ENCODE data around the gene ANKRD52. TPM values are rescaled to one million over a fixed set of nuclear protein-coding genes. Genes with fewer than 3 reads are reported as not detected.

Gene ANKRD52
- total RNA-seq, 4 donors from 2014 or later = 30.5 to 48.7 (median 36.6) TPM

- H3K36me3 ChIP-seq = no peaks in the 10 kb centered on the region
- no peaks in the 10 kb centered on the region for H3K9me3 ChIP-seq
- H3K4me3 ChIP-seq = no peak overlapping the region
- no peaks in the 10 kb centered on the region for H3K27me3 ChIP-seq
- H3K27ac ChIP-seq = no peak overlapping the region
- no peak for DNase-seq
- TF ChIP-seq POLR2A (IDR thresholded peaks at IDR 0.05) (no peak), CTCF (IDR thresholded peaks at IDR 0.05) (no peak)
- H3K4me1 ChIP-seq = peaks cover 0 to 24% (median 3%) of the 10 kb centered on the region in 4 donors
Observed at GRCh38 chr12:56260921-56261320, 2.7 kb upstream of the ANKRD52 start.

- no peak overlapping the region for H3K4me3 ChIP-seq
- H3K27ac ChIP-seq = no peak overlapping the region
- H3K27me3 ChIP-seq = no peaks in the 10 kb centered on the region
- peaks cover 0 to 5% (median 0%) of the 10 kb centered on the region in 3 donors for H3K36me3 ChIP-seq
- DNase-seq = no peak
- H3K4me1 ChIP-seq = peaks cover 0 to 22% (median 3%) of the 10 kb centered on the region in 4 donors
- TF ChIP-seq POLR2A (IDR thresholded peaks at IDR 0.05) = no peak
- no peak for TF ChIP-seq CTCF (IDR thresholded peaks at IDR 0.05)
- H3K9me3 ChIP-seq = no peaks in the 10 kb centered on the region
Observed at GRCh38 chr12:56260380-56260779, 2.2 kb upstream of the ANKRD52 start.

GRCh38 chr12:56258820-56259183, 618 bp upstream of the ANKRD52 start:
- TF ChIP-seq POLR2A (IDR thresholded peaks at IDR 0.05) (no peak), CTCF (IDR thresholded peaks at IDR 0.05) (no peak)
- DNase-seq = no peak
- Histone ChIP-seq H3K4me1 (peaks cover 0 to 22% (median 3%) of the 10 kb centered on the region in 4 donors), H3K4me3 (peak overlapping the region; percentile 72 to 98 (median 86)), H3K27ac (peak overlapping the region; percentile 79 to 92 (median 85)), H3K9me3 (no peaks in the 10 kb centered on the region), H3K36me3 (peaks cover 0 to 20% (median 0%) of the 10 kb centered on the region in 3 donors), H3K27me3 (no peaks in the 10 kb centered on the region)

GRCh38 chr12:56257491-56258067, 605 bp downstream of the ANKRD52 start:
- peaks cover 0 to 33% (median 0%) of the 10 kb centered on the region in 3 donors for H3K36me3 ChIP-seq
- TF ChIP-seq POLR2A (IDR thresholded peaks at IDR 0.05) (no peak), CTCF (IDR thresholded peaks at IDR 0.05) (no peak)
- peak overlapping the region; percentile 79 to 92 (median 85) for H3K27ac ChIP-seq
- peak overlapping the region; percentile 72 to 98 (median 86) for H3K4me3 ChIP-seq
- peaks cover 0 to 22% (median 3%) of the 10 kb centered on the region in 4 donors for H3K4me1 ChIP-seq
- no peak for DNase-seq
- H3K9me3 ChIP-seq = no peaks in the 10 kb centered on the region
- no peaks in the 10 kb centered on the region for H3K27me3 ChIP-seq

- peaks cover 0 to 22% (median 3%) of the 10 kb centered on the region in 4 donors for H3K4me1 ChIP-seq
- no peaks in the 10 kb centered on the region for H3K27me3 ChIP-seq
- H3K36me3 ChIP-seq = peaks cover 0 to 38% (median 0%) of the 10 kb centered on the region in 3 donors
- no peaks in the 10 kb centered on the region for H3K9me3 ChIP-seq
- peak overlapping the region; percentile 72 to 98 (median 86) for H3K4me3 ChIP-seq
- peak overlapping the region in 1 of 4 donors; percentile 92 for H3K27ac ChIP-seq
- no peak for TF ChIP-seq CTCF (IDR thresholded peaks at IDR 0.05)
- TF ChIP-seq POLR2A (IDR thresholded peaks at IDR 0.05) = no peak
- DNase-seq = no peak
Observed at GRCh38 chr12:56257071-56257470, 1.1 kb downstream of the ANKRD52 start.

All from Peyer's patch (tissue), 4 donors.